GM19193 (cell line): ENCODE results near the gene EP300.
A peak's percentile ranks its signal among the peaks of the same experiment; 100 is the strongest.

Experiments
- POLR2A ChIP-seq: IDR thresholded peaks from 4 replicates; pipeline ENCODE4 v1.6.1; 2011; ENCODE audit not compliant: insufficient read depth, insufficient read length; ENCODE audit errors: extremely low read depth

The EP300 gene

GRCh38 chr22:41078931-41079330 lies 13.5 kb upstream of the EP300 start:
- no peak for TF ChIP-seq POLR2A

GRCh38 chr22:41085842-41086241 lies 6.5 kb upstream of the EP300 start:
- TF ChIP-seq POLR2A = no peak

GRCh38 chr22:41091132-41092022 lies 1.0 kb upstream of the EP300 start:
- peak; percentile 80 for TF ChIP-seq POLR2A

- TF ChIP-seq POLR2A = no peak
Measured at GRCh38 chr22:41092847-41093411, 537 bp downstream of the EP300 start.

GRCh38 chr22:41094041-41094593 lies 1.7 kb downstream of the EP300 start:
- no peak for TF ChIP-seq POLR2A

GRCh38 chr22:41096391-41096790 lies 4.0 kb downstream of the EP300 start:
- no peak for TF ChIP-seq POLR2A

- no peak for TF ChIP-seq POLR2A
Measured at GRCh38 chr22:41096841-41097240, 4.4 kb downstream of the EP300 start.

- TF ChIP-seq POLR2A = no peak
Measured at GRCh38 chr22:41099036-41099435, 6.6 kb downstream of the EP300 start.

GRCh38 chr22:41106122-41106968 lies 14.0 kb downstream of the EP300 start:
- no peak for TF ChIP-seq POLR2A

- TF ChIP-seq POLR2A = no peak
Measured at GRCh38 chr22:41110968-41111367, 18.6 kb downstream of the EP300 start.

- TF ChIP-seq POLR2A = no peak
Measured at GRCh38 chr22:41116342-41116741, 23.9 kb downstream of the EP300 start.

GRCh38 chr22:41117127-41117965 lies 25.0 kb downstream of the EP300 start:
- no peak for TF ChIP-seq POLR2A

- no peak for TF ChIP-seq POLR2A
Measured at GRCh38 chr22:41123151-41123550, 30.8 kb downstream of the EP300 start.

- TF ChIP-seq POLR2A = no peak
Measured at GRCh38 chr22:41124086-41124485, 31.7 kb downstream of the EP300 start.

GRCh38 chr22:41127451-41127850 lies 35.1 kb downstream of the EP300 start:
- no peak for TF ChIP-seq POLR2A

- TF ChIP-seq POLR2A = no peak
Measured at GRCh38 chr22:41128606-41129005, 36.2 kb downstream of the EP300 start.
